SK-N-SH (cell line): ENCODE results near the gene CLDN7. TPM values are rescaled to one million over a fixed set of nuclear protein-coding genes. Genes with fewer than 3 reads are reported as not detected.

Experiments used
- CTCF ChIA-PET: fragments of 300-600, 350-600 bp; formaldehyde crosslinking; extraction: SDS; loops from one replicate; lab custom pipeline; 2021; lab: Yijun Ruan, JAX
- POLR2A ChIA-PET: fragments of 350-600 bp; sonication (Branson Sonifier 250); formaldehyde crosslinking; extraction: SDS; loops from one replicate; lab custom pipeline; 2020; ENCODE audit warnings: antibody characterized with exemption, inconsistent platforms; lab: Yijun Ruan, JAX
- DNase-seq: peaks from one replicate; pipeline ENCODE4 v3.0.0; 2012
- H2AFZ ChIP-seq: fragments of 200-600 bp; sonication (generic); 2 replicates; pipeline ENCODE4 v1.8.1; 2016; ENCODE audit warnings: antibody characterized with exemption, mild to moderate bottlenecking, low read depth
- H3F3A ChIP-seq: fragments of 200-600 bp; sonication (generic); replicated peaks from 2 replicates; pipeline ENCODE3; 2016; ENCODE audit warnings: antibody characterized with exemption, mild to moderate bottlenecking; ENCODE audit not compliant: insufficient read depth
- H3K27ac ChIP-seq, 2 experiments: fragments of 200-500 bp in 1 of 2; fragments of 200-600 bp in 1 of 2; sonication (Bioruptor generic) in 1 of 2; sonication (generic), shearing (Covaris generic) in 1 of 2; 2 replicates each; pipeline versions ENCODE4 v1.5.1 to v1.6.1; 2014 to 2016; ENCODE audit warnings: low read depth in 2 of 2, inconsistent platforms in 1 of 2, low read length in 1 of 2, mild to moderate bottlenecking in 1 of 2, mixed read lengths in 1 of 2
- H3K27me3 ChIP-seq: fragments of 200-600 bp; sonication (generic), shearing (Covaris generic); 2 replicates; pipeline ENCODE4 v1.6.1; 2016; ENCODE audit warnings: mixed run types; ENCODE audit not compliant: insufficient read depth
- H3K36me3 ChIP-seq, 2 experiments: fragments of 200-500 bp in 1 of 2; fragments of 200-600 bp in 1 of 2; sonication (Bioruptor generic) in 1 of 2; sonication (generic) in 1 of 2; replicated peaks in 1 of 2; 2 replicates each; pipeline versions ENCODE3 to v1.5.1; 2014 to 2016; ENCODE audit warnings: low read length in 1 of 2, mild to moderate bottlenecking in 1 of 2; ENCODE audit not compliant: insufficient read depth in 2 of 2, control insufficient read depth in 1 of 2
- H3K4me1 ChIP-seq, 2 experiments: fragments of 200-500 bp in 1 of 2; fragments of 200-600 bp in 1 of 2; sonication (Bioruptor generic) in 1 of 2; sonication (generic), shearing (Covaris generic) in 1 of 2; 2 replicates each; pipeline versions ENCODE4 v1.5.1 to v1.6.1; 2014 to 2016; ENCODE audit warnings: low read depth in 1 of 2, low read length in 1 of 2, mixed run types in 1 of 2; ENCODE audit not compliant: insufficient read depth in 2 of 2, control insufficient read depth in 1 of 2
- H3K4me2 ChIP-seq: fragments of 200-600 bp; sonication (generic), shearing (Covaris generic); 2 replicates; pipeline ENCODE4 v1.6.1; 2017; ENCODE audit warnings: mixed run types
- H3K4me3 ChIP-seq, 2 experiments: fragments of 200-500 bp in 1 of 2; fragments of 200-600 bp in 1 of 2; sonication (Bioruptor generic) in 1 of 2; sonication (generic), shearing (Covaris generic) in 1 of 2; 2 replicates each; pipeline versions ENCODE4 v1.5.1 to v1.8.1; 2014 to 2016; ENCODE audit warnings: low read depth in 2 of 2, inconsistent platforms in 1 of 2, low read length in 1 of 2, mild to moderate bottlenecking in 1 of 2, mixed read lengths in 1 of 2, moderate library complexity in 1 of 2
- H3K79me2 ChIP-seq: fragments of 200-600 bp; sonication (generic); 2 replicates; pipeline ENCODE4 v1.8.1; 2017; ENCODE audit warnings: mild to moderate bottlenecking; ENCODE audit not compliant: insufficient read depth
- H3K9ac ChIP-seq: fragments of 200-600 bp; sonication (generic); 2 replicates; pipeline ENCODE4 v1.6.1; 2017; ENCODE audit warnings: mixed run types
- H3K9me2 ChIP-seq: fragments of 200-600 bp; sonication (generic); 2 replicates; pipeline ENCODE4 v1.6.1; 2017; ENCODE audit warnings: mixed run types
- H3K9me3 ChIP-seq: fragments of 200-600 bp; sonication (generic); 2 replicates; pipeline ENCODE4 v1.6.1; 2017; ENCODE audit warnings: mixed run types, mild to moderate bottlenecking, moderate library complexity
- H4K20me1 ChIP-seq: fragments of 200-600 bp; sonication (generic); 2 replicates; pipeline ENCODE4 v1.6.1; 2017; ENCODE audit warnings: mild to moderate bottlenecking, mixed run types; ENCODE audit not compliant: insufficient read depth
- CHD2 ChIP-seq: fragments of 150-350 bp; IDR thresholded peaks from 2 replicates; pipeline ENCODE4 v1.6.1; 2018; ENCODE audit warnings: low read length; ENCODE audit not compliant: partially characterized antibody
- GABPA ChIP-seq: IDR thresholded peaks from 2 replicates; pipeline ENCODE4 v1.4.0; 2012; ENCODE audit warnings: low read depth, mild to moderate bottlenecking
- RFX5 ChIP-seq: IDR thresholded peaks from 2 replicates; pipeline ENCODE4 v1.6.1; 2012; ENCODE audit warnings: mild to moderate bottlenecking, improper control_type of control experiment, low read length
- TAF1 ChIP-seq: IDR thresholded peaks from 2 replicates; pipeline ENCODE4 v1.6.1; 2012; ENCODE audit warnings: low read depth, mild to moderate bottlenecking, low read length, moderate library complexity, borderline replicate concordance
- WGBS: methylation state at CpG from one replicate; pipeline ENCODE4 v1.1.6; 2017; ENCODE audit warnings: low lambda C conversion rate; 5-methylcytosine and 5-hydroxymethylcytosine counted together
- polyA plus RNA-seq, 3 experiments: library from polyadenylated mRNA; depleted of rRNA; stranded (reverse); fragments of >200 nt; gene quantifications; 2 replicates each; pipeline ENCODE4 v1.2.3, GENCODE V29; 2012
- small RNA-seq, 7 experiments: library from RNA; depleted of rRNA; stranded (forward); fragments of <200 nt; gene quantifications; one replicate each; pipeline ENCODE3, GENCODE V24; 2012

The CLDN7 gene
- polyA plus RNA-seq, 1 of the 3 experiments (the other 2 are of a cell fraction): 5.0 TPM

DNA sequence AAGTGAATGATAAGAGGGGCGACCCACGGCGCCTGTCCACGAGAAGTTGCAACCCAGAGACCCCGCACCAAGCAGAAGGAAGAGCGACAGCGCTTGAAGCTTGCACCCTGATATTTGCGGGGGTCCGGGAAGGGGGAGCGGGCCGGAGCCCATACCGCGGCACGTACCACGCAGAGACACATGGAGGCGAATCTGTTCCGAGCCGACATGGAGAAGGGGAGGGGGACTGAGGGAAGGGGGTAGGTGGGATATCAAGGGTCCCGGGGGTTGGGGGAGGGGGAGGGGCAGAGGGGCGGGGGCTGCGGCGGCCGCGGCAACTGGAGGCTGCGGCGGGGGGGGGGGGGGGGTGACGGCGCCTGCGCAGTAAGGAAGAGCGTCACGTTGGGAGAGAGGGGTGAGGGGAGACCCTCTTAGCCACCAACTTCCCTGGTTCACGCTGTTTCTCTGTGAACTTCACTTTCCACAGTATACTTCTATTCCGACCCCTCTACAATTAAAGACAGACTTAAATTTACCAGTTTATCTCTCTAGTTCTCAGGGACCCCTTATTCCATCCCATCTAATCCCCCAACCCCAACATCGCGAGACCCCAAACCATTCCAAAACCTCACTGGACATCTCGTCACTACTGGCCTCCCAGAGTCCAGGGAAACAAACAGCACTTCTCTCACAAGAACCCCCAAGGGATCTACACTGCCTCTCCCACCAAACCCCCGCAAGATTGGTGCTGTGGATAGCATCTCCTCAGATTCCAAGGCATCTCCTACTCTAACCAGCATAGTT is 50.6 kb downstream of the CLDN7 start:
- H3K9me2 ChIP-seq: no peaks in the 10 kb centered on the region
- WGBS: 47% methylated on average over 29 of the region's 37 CpGs
- peak overlapping the region; percentile 10; the same call in 1 of the 2 replicates for H3K4me2 ChIP-seq
- no peak overlapping the region for H2AFZ ChIP-seq
- H3K79me2 ChIP-seq: peaks cover 63% of the 10 kb centered on the region
- POLR2A ChIA-PET: no interaction called here
- H3K4me1 ChIP-seq: peaks cover 11 to 35% of the 10 kb centered on the region in 2 experiments; a peak in 3 of 4 replicates
- no peaks in the 10 kb centered on the region for H3K9me3 ChIP-seq
- H3F3A ChIP-seq: peaks cover 31% of the 10 kb centered on the region
- TF ChIP-seq GABPA: no peak
- no peak for TF ChIP-seq TAF1
- peak; percentile 79 for TF ChIP-seq CHD2
- no peak for TF ChIP-seq RFX5
- H3K4me3 ChIP-seq: peak overlapping the region in 1 of 2 experiments; percentile 40; a peak in 2 of 4 replicates
- no peaks in the 10 kb centered on the region for H3K27me3 ChIP-seq
- DNase-seq: peak; percentile 82
- H3K9ac ChIP-seq: no peak overlapping the region
- CTCF ChIA-PET: no interaction called here
- no peaks in the 10 kb centered on the region for H3K36me3 ChIP-seq
- H3K27ac ChIP-seq: peak overlapping the region in 1 of 2 experiments; percentile 39; a peak in 1 of 4 replicates
- peaks cover 48% of the 10 kb centered on the region for H4K20me1 ChIP-seq

Small RNA genes within 50 kb of the gene (small RNA-seq; reads per million reads assigned to genes)
- gene MIR324: 43.1 to 3,645 (median 1,755) reads per million in 7 experiments
- 0 reads per million in 7 experiments for gene RF00019

Other genes with a start within 250 kb of the CLDN7 start
- gene RNASEK, start 249.9 kb downstream of the CLDN7 start, polyA plus RNA-seq (2012; rRNA removed): 220 and 317 TPM in 2 replicates
- gene BCL6B, start 239.4 kb downstream of the CLDN7 start, polyA plus RNA-seq (2012; rRNA removed): 0.02 TPM in 1 of 2 replicates, not detected in the other
- gene SLC16A13, start 226.5 kb downstream of the CLDN7 start, polyA plus RNA-seq (2012; rRNA removed): 2.5 and 3.9 TPM in 2 replicates
- 0.12 and 0.18 TPM in 2 replicates for gene SLC16A11, start 218.4 kb downstream of the CLDN7 start, polyA plus RNA-seq (2012; rRNA removed)
- gene CLEC10A, start 182.2 kb downstream of the CLDN7 start, polyA plus RNA-seq (2012; rRNA removed): not detected in 2 replicates
- not detected in 2 replicates for gene ASGR2, start 147.7 kb downstream of the CLDN7 start, polyA plus RNA-seq (2012; rRNA removed)
- gene ASGR1, start 83.1 kb downstream of the CLDN7 start, polyA plus RNA-seq (2012; rRNA removed): 2.0 and 2.1 TPM in 2 replicates
- gene DLG4, start 42.6 kb downstream of the CLDN7 start, polyA plus RNA-seq (2012; rRNA removed): 22.1 and 30.5 TPM in 2 replicates
- gene ACADVL, start 42.5 kb downstream of the CLDN7 start, polyA plus RNA-seq (2012; rRNA removed): 635 and 796 TPM in 2 replicates
- 6.9 and 8.3 TPM in 2 replicates for gene DVL2, start 28.0 kb downstream of the CLDN7 start, polyA plus RNA-seq (2012; rRNA removed)
- 53.3 and 58.5 TPM in 2 replicates for gene PHF23, start 23.0 kb downstream of the CLDN7 start, polyA plus RNA-seq (2012; rRNA removed)
- gene GABARAP, start 20.0 kb downstream of the CLDN7 start, polyA plus RNA-seq (2012; rRNA removed): 585 and 637 TPM in 2 replicates
- gene CTDNEP1, start 10.7 kb downstream of the CLDN7 start, polyA plus RNA-seq (2012; rRNA removed): 111 and 124 TPM in 2 replicates
- gene ELP5, start 10.3 kb downstream of the CLDN7 start, polyA plus RNA-seq (2012; rRNA removed): 45.4 and 52.1 TPM in 2 replicates
- gene SLC2A4, start 19.2 kb upstream of the CLDN7 start, polyA plus RNA-seq (2012; rRNA removed): 0.44 and 0.54 TPM in 2 replicates
- 0.36 and 0.54 TPM in 2 replicates for gene YBX2, start 32.2 kb upstream of the CLDN7 start, polyA plus RNA-seq (2012; rRNA removed)
- 711 and 971 TPM in 2 replicates for gene EIF5A, start 45.1 kb upstream of the CLDN7 start, polyA plus RNA-seq (2012; rRNA removed)
- gene GPS2, start 52.9 kb upstream of the CLDN7 start, polyA plus RNA-seq (2012; rRNA removed): 67.0 and 102 TPM in 2 replicates
- gene NEURL4, start 66.9 kb upstream of the CLDN7 start, polyA plus RNA-seq (2012; rRNA removed): 20.7 and 22.1 TPM in 2 replicates
- 0.71 and 6.4 TPM in 2 replicates for gene ACAP1, start 74.1 kb upstream of the CLDN7 start, polyA plus RNA-seq (2012; rRNA removed)
- gene KCTD11, start 89.7 kb upstream of the CLDN7 start, polyA plus RNA-seq (2012; rRNA removed): 9.5 and 12.1 TPM in 2 replicates
- gene TMEM95, start 92.7 kb upstream of the CLDN7 start, polyA plus RNA-seq (2012; rRNA removed): not detected in 2 replicates
- gene TNK1, start 118.6 kb upstream of the CLDN7 start, polyA plus RNA-seq (2012; rRNA removed): 0.64 and 0.75 TPM in 2 replicates
- 72.0 and 95.0 TPM in 2 replicates for gene PLSCR3, start 132.0 kb upstream of the CLDN7 start, polyA plus RNA-seq (2012; rRNA removed)
- gene TMEM256, start 141.6 kb upstream of the CLDN7 start, polyA plus RNA-seq (2012; rRNA removed): 114 and 213 TPM in 2 replicates
- gene NLGN2, start 145.4 kb upstream of the CLDN7 start, polyA plus RNA-seq (2012; rRNA removed): 16.8 and 29.9 TPM in 2 replicates
- not detected in 2 replicates for gene SPEM1, start 157.8 kb upstream of the CLDN7 start, polyA plus RNA-seq (2012; rRNA removed)
- not detected in 2 replicates for gene SPEM2, start 163.1 kb upstream of the CLDN7 start, polyA plus RNA-seq (2012; rRNA removed)
- not detected in 2 replicates for gene SPEM3, start 166.4 kb upstream of the CLDN7 start, polyA plus RNA-seq (2012; rRNA removed)
- 6.5 and 6.6 TPM in 2 replicates for gene TMEM102, start 173.0 kb upstream of the CLDN7 start, polyA plus RNA-seq (2012; rRNA removed)
- gene FGF11, start 177.0 kb upstream of the CLDN7 start, polyA plus RNA-seq (2012; rRNA removed): 1.9 and 2.5 TPM in 2 replicates
- 26.8 and 29.7 TPM in 2 replicates for gene CHRNB1, start 182.6 kb upstream of the CLDN7 start, polyA plus RNA-seq (2012; rRNA removed)
- 11.4 and 12.8 TPM in 2 replicates for gene ZBTB4, start 217.2 kb upstream of the CLDN7 start, polyA plus RNA-seq (2012; rRNA removed)
- gene SLC35G6, start 219.0 kb upstream of the CLDN7 start, polyA plus RNA-seq (2012; rRNA removed): not detected in 2 replicates
- 19.0 and 37.3 TPM in 2 replicates for gene POLR2A, start 221.9 kb upstream of the CLDN7 start, polyA plus RNA-seq (2012; rRNA removed)